ENCODE measurements around the gene PCDHGA10. TPM values are rescaled to one million over a fixed set of nuclear protein-coding genes. Genes with fewer than 3 reads are reported as not detected.

PCDHGA10 gene
- total and polyA plus RNA-seq, 9 of the 15 experiments (the other 6 are each of a cell fraction or from before 2014, with no cell fraction given) = 0.01 to 0.11 (median 0.05) TPM

GRCh38 chr5:141434006-141434405, 21.2 kb downstream of the PCDHGA10 start:
- Histone ChIP-seq H3K27ac (ENCODE audit: extremely low read depth, low read depth, low read length) (no peak overlapping the region), H3K4me2 (ENCODE audit: insufficient read depth, low read length) (no peak overlapping the region), H2AFZ (ENCODE audit: low read depth, low read length) (no peak overlapping the region), H3K4me1 (replicated peaks in 1 of 2; ENCODE audit: control insufficient read depth in 2 of 2, insufficient read depth in 2 of 2, low read length in 2 of 2) (peaks cover 0 to 16% of the 10 kb centered on the region in 2 experiments; a peak in 2 of 5 replicates), H3K4me3 (no peak overlapping the region), H3K36me3 (ENCODE audit: control insufficient read depth, insufficient read depth, low read length) (no peaks in the 10 kb centered on the region), H3K27me3 (ENCODE audit: control insufficient read depth in 2 of 2, insufficient read depth in 2 of 2, low read length in 2 of 2) (peaks cover 0 to 20% of the 10 kb centered on the region in 2 experiments; a peak in 2 of 5 replicates), H3K79me2 (ENCODE audit: control insufficient read depth, insufficient read depth, low read length) (no peaks in the 10 kb centered on the region), H3K9ac (ENCODE audit: insufficient read depth in 1 of 2, low read depth in 2 of 2, low read length in 2 of 2) (no peak overlapping the region), H3K9me1 (ENCODE audit: control insufficient read depth, insufficient read depth, low read length) (no peaks in the 10 kb centered on the region), H3K9me3 (replicated peaks; ENCODE audit: control insufficient read depth, insufficient read depth, low read depth, low read length) (no peaks in the 10 kb centered on the region; the same call in 1 of the 2 replicates), H4K20me1 (replicated peaks; ENCODE audit: control insufficient read depth, insufficient read depth, low read length) (no peaks in the 10 kb centered on the region)
- POLR2A ChIA-PET = no interaction called here
- DNase-seq (ENCODE audit: extremely low read depth in 1 of 4, low spot score in 3 of 4) = no peak
- in situ Hi-C loops (cut with MboI) (no loop called here), intact Hi-C loops (cut with micrococcal nuclease) (no loop called here)
- no peak for ATAC-seq
- WGBS (ENCODE audit: insufficient coverage, low coverage, missing lambda C conversion rate) = 0% methylated on average over 2 of the region's 2 CpGs
- CTCF ChIA-PET (ENCODE audit: low intra/inter-chr PET ratio) = no interaction called here
- no peak for FAIRE-seq
- no TSS peak for BruUV-seq (replicated peaks)
- TF ChIP-seq ZNF407 (IDR thresholded peaks at IDR 0.05; ENCODE audit: low read depth) (no peak), NR4A1 (CRISPR knock-in tag; IDR thresholded peaks at IDR 0.05) (no peak), NR4A1 (tag; IDR thresholded peaks at IDR 0.05) (no peak), ZC3H8 (IDR thresholded peaks at IDR 0.05) (no peak), DMBX1 (CRISPR knock-in tag; IDR thresholded peaks at IDR 0.05; ENCODE audit: borderline replicate concordance) (no peak), SMARCE1 (IDR thresholded peaks at IDR 0.05) (no peak), ZFX (CRISPR knock-in tag; IDR thresholded peaks at IDR 0.05) (no peak), ZC3H11A (IDR thresholded peaks at IDR 0.05; ENCODE audit: low read depth, low read length) (no peak), WHSC1 (IDR thresholded peaks at IDR 0.05; ENCODE audit: low read length) (no peak), RBM22 (IDR thresholded peaks at IDR 0.05; ENCODE audit: low read depth, low read length, poor library complexity, severe bottlenecking) (no peak), TFE3 (CRISPR knock-in tag; IDR thresholded peaks at IDR 0.05) (no peak), ZNF449 (CRISPR knock-in tag; IDR thresholded peaks at IDR 0.05) (no peak)
